Naive thymus-derived CD8-positive, alpha-beta T cell (primary cell): Measurements from ENCODE around the gene PHF3. TPM values are rescaled to one million over a fixed set of nuclear protein-coding genes. Genes with fewer than 3 reads are reported as not detected.

Source experiments
- ATAC-seq, 2 donors: fragments of 150-1000 bp; cut with Tn5 transposase in 1 of 2; sonication (Bioruptor Pico), chemical (Tn5 transposase) in 1 of 2; 1 replicate in 1 of 2; 2 replicates in 1 of 2; pipeline ENCODE4 v1.10.0; 2021; ENCODE audit warnings: mild to moderate bottlenecking in 2 of 2, moderate library complexity in 2 of 2
- POLR2A ChIA-PET: fragments of 350-600 bp; sonication (Branson Sonifier 250); formaldehyde crosslinking; loops from one replicate; lab custom pipeline; 2021; ENCODE audit warnings: antibody characterized with exemption; lab: Charles Lee
- DNase-seq, 10 donors: peaks; one replicate each; pipeline versions ENCODE4 v3.0.0 to v3.0.0-alpha.2; 2020 to 2022
- H3K27ac Mint-ChIP-seq, 10 donors: one replicate each; pipeline ENCODE4 v1.8.0; 2020 to 2022; ENCODE audit warnings: mild to moderate bottlenecking in 10 of 10, mixed read lengths in 10 of 10, moderate library complexity in 4 of 10, inconsistent platforms in 1 of 10
- H3K27me3 Mint-ChIP-seq, 5 donors: one replicate each; pipeline ENCODE4 v1.8.0; 2021 to 2022; ENCODE audit warnings: mixed read lengths in 5 of 5
- H3K36me3 Mint-ChIP-seq, 3 donors: one replicate each; pipeline ENCODE4 v1.8.0; 2020 to 2022; ENCODE audit warnings: mixed read lengths in 3 of 3, mild to moderate bottlenecking in 2 of 3, inconsistent platforms in 1 of 3
- H3K4me1 Mint-ChIP-seq, 4 donors: one replicate each; pipeline ENCODE4 v1.8.0; 2021 to 2022; ENCODE audit warnings: mixed read lengths in 4 of 4
- H3K4me3 Mint-ChIP-seq, 10 donors: one replicate each; pipeline ENCODE4 v1.8.0; 2020 to 2022; ENCODE audit warnings: mild to moderate bottlenecking in 10 of 10, mixed read lengths in 10 of 10, moderate library complexity in 6 of 10, inconsistent platforms in 1 of 10
- H3K9me3 Mint-ChIP-seq, 9 donors: one replicate each; pipeline ENCODE4 v1.8.0; 2020 to 2022; ENCODE audit warnings: mixed read lengths in 9 of 9, mild to moderate bottlenecking in 3 of 9, inconsistent platforms in 1 of 9, moderate library complexity in 1 of 9
- polyA plus RNA-seq, 3 donors: library from polyadenylated mRNA; unstranded; fragments of 300-500 nt; fragmentation: Illumina TruSeq; gene quantifications; one replicate each; pipeline ENCODE4 v1.2.3, GENCODE V29; 2021
- total RNA-seq, 8 experiments: library from RNA in 2 of 8; stranded (reverse) in 2 of 8; gene quantifications; one replicate each; pipeline ENCODE4 v1.2.3 and lab custom pipeline; 2021 to 2026

The PHF3 gene
- total and polyA plus RNA-seq, 5 experiments from 2014 or later: 23.7 to 118 (median 38.6) TPM

DNA sequence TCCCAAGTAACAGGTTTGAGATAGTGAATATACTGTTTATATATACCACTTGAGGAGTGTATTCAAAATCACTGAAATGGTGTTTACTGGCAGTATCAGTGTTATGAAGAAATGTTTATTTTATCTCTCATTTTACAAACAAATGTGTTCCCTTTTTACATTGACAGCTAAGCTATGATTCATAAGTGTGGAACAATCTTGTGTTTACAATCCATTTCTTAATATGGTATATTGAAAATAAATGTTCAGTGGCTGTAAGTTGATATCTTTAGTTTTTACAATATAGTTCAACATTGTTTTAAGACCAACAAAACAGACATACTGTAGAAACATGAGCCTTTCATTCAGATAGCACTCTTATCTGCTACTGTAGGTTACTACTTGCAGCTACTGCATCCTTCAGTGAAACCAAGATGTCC, 14.3 kb downstream of the PHF3 start:
- H3K27ac Mint-ChIP-seq: no peak overlapping the region
- POLR2A ChIA-PET: interaction anchor here (1.0 kb wide), 1 partner anchor 14 kb away, joined by 3 read pairs; the partner anchor contains the start of gene PHF3

DNA sequence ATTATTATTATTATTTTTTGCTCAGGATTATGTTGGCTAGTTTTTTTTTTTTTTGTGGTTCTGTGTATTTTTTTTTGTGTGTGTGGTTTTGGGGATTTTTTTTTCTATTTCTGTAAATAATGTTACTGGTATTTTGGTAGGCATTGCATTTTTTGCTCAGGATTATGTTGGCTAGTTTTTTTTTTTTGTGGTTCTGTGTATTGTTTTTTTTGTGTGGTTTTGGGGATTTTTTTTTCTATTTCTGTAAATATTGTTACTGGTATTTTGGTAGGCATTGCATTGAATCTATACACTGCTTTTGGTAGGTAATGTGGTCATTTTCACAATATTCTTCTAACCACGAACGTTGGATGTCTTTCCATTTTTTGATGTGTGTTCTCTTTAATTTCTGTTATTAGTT, 17.4 kb downstream of the PHF3 start:
- no peak for DNase-seq
- POLR2A ChIA-PET: no interaction called here
- no peaks in the 10 kb centered on the region for H3K9me3 Mint-ChIP-seq
- H3K27ac Mint-ChIP-seq: peak overlapping the region in 2 of 10 donors; percentile 10 to 68
- H3K27me3 Mint-ChIP-seq: no peaks in the 10 kb centered on the region
- peak overlapping the region in 9 of 10 donors; percentile 12 to 67 (median 44) for H3K4me3 Mint-ChIP-seq
- H3K4me1 Mint-ChIP-seq: peaks cover 43 to 92% (median 75%) of the 10 kb centered on the region in 4 donors
- peaks cover 0 to 29% (median 11%) of the 10 kb centered on the region in 3 donors for H3K36me3 Mint-ChIP-seq
- ATAC-seq: no peak

More for the DNA sequence above, 14.3 kb downstream of the PHF3 start:
- no peak for DNase-seq
- Mint-ChIP-seq H3K36me3 (peaks cover 0 to 40% (median 11%) of the 10 kb centered on the region in 3 donors), H3K4me3 (peak overlapping the region in 3 of 10 donors; percentile 3 to 45 (median 36)), H3K27me3 (no peaks in the 10 kb centered on the region), H3K9me3 (no peaks in the 10 kb centered on the region), H3K4me1 (peaks cover 29 to 88% (median 64%) of the 10 kb centered on the region in 4 donors)
- ATAC-seq: no peak

DNA sequence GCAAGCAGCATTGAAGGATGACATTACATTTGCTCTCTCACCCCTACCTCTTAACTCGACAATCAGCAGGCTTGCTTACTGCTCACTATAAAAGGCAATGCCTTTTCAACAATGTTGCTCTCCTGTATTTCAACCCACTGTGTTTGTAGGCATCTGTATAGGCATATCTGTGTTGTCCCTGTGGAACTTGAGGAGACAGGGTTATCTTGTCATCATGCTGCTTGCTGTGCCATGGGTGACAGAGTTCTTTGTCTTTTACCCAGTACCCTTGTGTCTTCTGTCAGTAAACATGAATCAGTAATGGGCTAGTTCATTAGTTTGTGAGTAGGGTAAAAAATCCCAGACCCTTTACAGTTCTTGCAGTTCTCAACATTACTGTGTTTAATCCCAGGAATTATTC, 25.2 kb downstream of the PHF3 start:
- no peaks in the 10 kb centered on the region for H3K27me3 Mint-ChIP-seq
- peaks cover 0 to 5% (median 0%) of the 10 kb centered on the region in 3 donors for H3K36me3 Mint-ChIP-seq
- H3K4me3 Mint-ChIP-seq: peak overlapping the region in 6 of 10 donors; percentile 5 to 69 (median 12)
- H3K4me1 Mint-ChIP-seq: peaks cover 50 to 91% (median 80%) of the 10 kb centered on the region in 4 donors
- peak overlapping the region in 3 of 10 donors; percentile 6 to 60 (median 22) for H3K27ac Mint-ChIP-seq
- POLR2A ChIA-PET: no interaction called here
- peak in 1 of 2 donors; percentile 21 for ATAC-seq
- no peak for DNase-seq
- H3K9me3 Mint-ChIP-seq: no peaks in the 10 kb centered on the region

DNA sequence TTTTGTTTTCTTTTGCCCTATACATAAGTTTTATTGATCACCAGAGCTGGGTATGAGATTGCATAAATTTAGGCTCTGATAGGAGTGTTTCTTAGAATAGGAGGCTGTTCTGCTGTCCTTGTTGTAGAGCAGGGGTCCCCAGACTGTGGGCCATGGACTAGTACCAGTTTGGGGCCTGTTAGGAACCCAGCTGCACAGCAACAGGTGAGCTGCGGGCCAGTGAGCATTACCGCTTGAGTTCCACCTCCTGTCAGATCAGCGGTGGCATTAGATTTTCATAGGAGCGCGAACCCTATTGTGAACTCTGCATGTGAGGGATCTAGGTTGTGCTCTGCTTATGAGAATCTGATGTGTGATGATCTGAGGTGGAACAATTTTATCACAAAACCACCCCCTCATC, 26.2 kb downstream of the PHF3 start:
- Mint-ChIP-seq H3K27me3 (no peaks in the 10 kb centered on the region), H3K9me3 (no peaks in the 10 kb centered on the region), H3K4me1 (peaks cover 45 to 90% (median 80%) of the 10 kb centered on the region in 4 donors), H3K4me3 (no peak overlapping the region), H3K27ac (peak overlapping the region in 5 of 10 donors; percentile 11 to 69 (median 49)), H3K36me3 (peaks cover 0 to 6% (median 0%) of the 10 kb centered on the region in 3 donors)
- DNase-seq: no peak
- no peak for ATAC-seq
- POLR2A ChIA-PET: interaction anchor here (0.6 kb wide), 1 partner anchor 62 kb away, joined by 3 read pairs; no protein-coding TSS in a partner anchor

DNA sequence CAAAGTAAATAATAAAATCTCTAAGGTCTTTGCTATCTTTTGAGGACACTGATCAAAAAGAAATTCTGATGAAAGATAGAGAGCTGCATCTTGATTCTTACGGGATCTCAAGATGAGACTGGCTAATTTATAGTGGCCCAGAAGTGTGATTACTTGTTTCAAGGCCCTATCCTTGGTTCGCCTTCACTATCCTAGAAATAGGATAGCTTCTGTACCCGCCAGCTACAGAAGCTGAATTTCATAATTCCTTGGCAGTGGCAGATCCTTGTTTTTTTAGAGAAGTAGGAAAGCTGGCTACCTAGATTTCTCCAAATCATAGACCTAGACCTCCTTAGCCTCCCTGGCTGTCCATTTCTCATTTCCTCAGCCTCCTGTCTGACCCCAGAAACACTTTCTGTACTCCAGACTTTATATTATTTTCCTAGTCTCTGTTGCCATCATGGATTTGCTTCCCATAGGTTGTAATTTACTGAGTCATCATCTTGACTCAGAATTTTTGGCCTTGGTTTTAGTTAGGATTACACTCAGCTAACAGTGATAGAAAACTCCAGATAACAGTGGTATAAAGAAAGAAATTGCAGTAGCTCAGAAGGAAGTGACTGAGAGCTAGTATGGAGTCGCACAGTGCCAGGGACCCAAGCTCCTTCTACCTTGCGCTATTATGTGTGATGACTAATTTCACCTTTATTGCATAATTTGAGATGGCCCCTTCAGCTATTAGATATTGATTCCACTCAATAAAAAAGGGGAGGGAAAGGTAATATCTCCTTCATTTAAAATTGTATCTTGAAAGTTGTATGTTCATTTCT, 27.7 kb downstream of the PHF3 start:
- no peaks in the 10 kb centered on the region for H3K27me3 Mint-ChIP-seq
- DNase-seq (no peak), ATAC-seq (peak; percentile 36 to 40)
- H3K27ac Mint-ChIP-seq: peak overlapping the region in 2 of 10 donors; percentile 15 to 36
- POLR2A ChIA-PET: interaction anchor here (0.8 kb wide), 1 partner anchor 26 kb away, joined by 3 read pairs; no protein-coding TSS in a partner anchor
- peak overlapping the region in 4 of 10 donors; percentile 1 to 50 (median 24) for H3K4me3 Mint-ChIP-seq
- peaks cover 0 to 16% (median 0%) of the 10 kb centered on the region in 3 donors for H3K36me3 Mint-ChIP-seq
- peaks cover 43 to 86% (median 77%) of the 10 kb centered on the region in 4 donors for H3K4me1 Mint-ChIP-seq
- no peaks in the 10 kb centered on the region for H3K9me3 Mint-ChIP-seq

DNA sequence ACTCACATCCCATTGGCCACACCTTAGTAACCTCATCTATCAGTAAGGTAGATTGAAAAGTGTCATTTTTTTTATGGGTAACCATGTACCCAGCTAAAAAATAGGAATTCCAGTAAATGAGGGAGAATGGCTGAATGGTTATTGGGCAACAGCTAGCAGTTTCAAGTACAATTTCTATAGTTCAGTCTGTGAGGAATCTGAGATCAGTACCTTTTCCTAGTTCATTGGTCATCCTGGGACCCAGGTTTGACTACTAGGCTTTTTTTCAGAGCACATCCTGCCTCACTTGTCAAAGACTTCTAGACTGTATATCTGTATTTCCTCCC, 28.3 kb downstream of the PHF3 start:
- ATAC-seq (peak in 1 of 2 donors; percentile 23), DNase-seq (no peak)
- POLR2A ChIA-PET: interaction anchor here (0.8 kb wide), 1 partner anchor 26 kb away, joined by 3 read pairs; no protein-coding TSS in a partner anchor
- Mint-ChIP-seq H3K4me1 (peaks cover 43 to 86% (median 77%) of the 10 kb centered on the region in 4 donors), H3K27me3 (no peaks in the 10 kb centered on the region), H3K4me3 (peak overlapping the region in 6 of 10 donors; percentile 1 to 66 (median 33)), H3K9me3 (no peaks in the 10 kb centered on the region), H3K36me3 (peaks cover 0 to 16% (median 0%) of the 10 kb centered on the region in 3 donors), H3K27ac (peak overlapping the region in 2 of 10 donors; percentile 36 to 40)

DNA sequence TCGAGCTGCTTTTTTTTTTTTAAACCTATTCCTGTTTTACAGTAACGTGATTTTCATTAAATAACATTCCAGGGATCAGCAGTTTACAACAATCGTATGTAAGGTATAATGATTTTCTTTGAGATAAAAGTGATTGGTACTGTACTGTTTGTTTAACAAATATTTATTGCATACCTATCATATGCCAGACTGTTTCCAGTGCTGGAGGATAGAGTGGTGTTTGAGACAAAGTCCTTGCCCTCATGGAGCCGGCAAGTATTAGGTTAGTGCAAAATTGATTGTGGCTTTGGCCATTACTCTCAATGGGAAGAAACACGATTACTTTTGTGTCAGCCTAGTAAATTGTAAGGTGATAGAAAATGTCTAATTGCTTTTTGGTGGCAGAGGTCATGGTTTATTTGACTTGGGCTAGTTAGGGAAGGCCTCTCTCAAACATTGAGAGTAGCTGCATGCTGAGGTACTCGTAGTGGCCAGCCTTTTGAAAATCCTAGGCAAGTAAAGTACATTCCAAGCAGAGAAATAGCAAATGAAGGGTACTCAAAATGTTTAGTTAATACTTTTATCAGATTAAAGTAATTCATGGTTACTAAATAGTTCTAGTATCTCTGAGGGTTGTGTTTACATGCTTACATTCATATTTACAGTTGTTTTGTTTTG, 35.6 kb downstream of the PHF3 start:
- Mint-ChIP-seq H3K36me3 (peaks cover 0 to 37% (median 6%) of the 10 kb centered on the region in 3 donors), H3K27ac (no peak overlapping the region), H3K9me3 (no peaks in the 10 kb centered on the region), H3K27me3 (no peaks in the 10 kb centered on the region), H3K4me1 (peaks cover 25 to 69% (median 62%) of the 10 kb centered on the region in 4 donors), H3K4me3 (no peak overlapping the region)
- ATAC-seq (no peak), DNase-seq (no peak)
- POLR2A ChIA-PET: interaction anchor here (1.7 kb wide), 1 partner anchor 36 kb away, joined by 3 read pairs; the partner anchor contains the start of gene PHF3

DNA sequence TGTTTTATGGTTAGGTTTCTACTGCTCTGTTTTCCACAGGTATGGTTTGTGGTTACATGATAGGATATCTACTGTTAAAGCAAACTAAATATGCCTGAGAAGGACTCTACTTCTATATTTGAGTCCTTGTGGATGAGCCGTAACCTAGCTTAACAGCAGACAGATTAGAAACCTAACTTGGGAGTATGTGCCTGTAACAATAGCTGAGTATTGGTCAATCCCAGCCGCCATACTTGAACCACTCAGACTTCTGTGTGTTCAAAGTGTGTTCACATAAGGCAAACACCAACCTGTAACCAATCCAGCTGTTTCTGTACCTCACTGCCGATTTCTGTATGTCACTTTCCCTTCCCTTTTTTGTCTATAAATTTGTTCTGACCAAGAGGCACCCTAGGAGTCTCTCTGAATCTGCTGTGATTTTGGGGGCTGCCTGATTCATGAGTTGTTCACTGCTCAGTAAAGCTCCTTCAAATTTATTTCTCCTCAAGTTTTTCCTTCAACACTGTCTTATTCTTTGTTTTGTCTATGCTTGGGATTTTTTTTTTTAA, 37.1 kb downstream of the PHF3 start:
- no peak for ATAC-seq
- POLR2A ChIA-PET: interaction anchor here (1.7 kb wide), 1 partner anchor 37 kb away, joined by 3 read pairs; the partner anchor contains the start of gene PHF3
- no peak overlapping the region for H3K4me3 Mint-ChIP-seq
- no peaks in the 10 kb centered on the region for H3K9me3 Mint-ChIP-seq
- peaks cover 17 to 58% (median 51%) of the 10 kb centered on the region in 4 donors for H3K4me1 Mint-ChIP-seq
- H3K27ac Mint-ChIP-seq: peak overlapping the region in 4 of 10 donors; percentile 17 to 64 (median 34)
- H3K36me3 Mint-ChIP-seq: peaks cover 0 to 33% (median 6%) of the 10 kb centered on the region in 3 donors
- H3K27me3 Mint-ChIP-seq: no peaks in the 10 kb centered on the region
- DNase-seq: no peak

DNA sequence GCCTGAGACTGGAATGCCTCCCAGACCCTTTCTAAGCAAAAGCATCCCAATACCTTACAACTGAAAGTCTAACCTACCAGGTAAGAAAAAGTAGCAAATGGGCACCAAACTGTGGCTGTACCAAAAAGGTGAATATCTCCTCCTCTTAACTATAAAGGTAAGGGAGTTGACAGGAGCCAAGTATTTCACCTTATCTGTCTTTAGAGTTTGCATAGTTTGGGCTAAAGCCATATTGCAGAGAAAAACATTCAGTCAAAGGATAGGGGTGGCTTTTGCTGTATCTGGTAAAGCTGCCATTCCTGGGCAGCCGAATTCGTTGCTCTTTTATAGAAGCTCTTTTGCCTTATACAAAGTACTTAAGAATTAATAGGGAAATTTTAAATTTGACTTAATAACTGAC, 38.1 kb downstream of the PHF3 start:
- H3K36me3 Mint-ChIP-seq: peaks cover 0 to 31% (median 6%) of the 10 kb centered on the region in 3 donors
- H3K9me3 Mint-ChIP-seq: no peaks in the 10 kb centered on the region
- peak overlapping the region in 1 of 10 donors; percentile 49 for H3K27ac Mint-ChIP-seq
- POLR2A ChIA-PET: no interaction called here
- no peak overlapping the region for H3K4me3 Mint-ChIP-seq
- H3K27me3 Mint-ChIP-seq: no peaks in the 10 kb centered on the region
- ATAC-seq (no peak), DNase-seq (no peak)
- peaks cover 17 to 54% (median 48%) of the 10 kb centered on the region in 4 donors for H3K4me1 Mint-ChIP-seq

DNA sequence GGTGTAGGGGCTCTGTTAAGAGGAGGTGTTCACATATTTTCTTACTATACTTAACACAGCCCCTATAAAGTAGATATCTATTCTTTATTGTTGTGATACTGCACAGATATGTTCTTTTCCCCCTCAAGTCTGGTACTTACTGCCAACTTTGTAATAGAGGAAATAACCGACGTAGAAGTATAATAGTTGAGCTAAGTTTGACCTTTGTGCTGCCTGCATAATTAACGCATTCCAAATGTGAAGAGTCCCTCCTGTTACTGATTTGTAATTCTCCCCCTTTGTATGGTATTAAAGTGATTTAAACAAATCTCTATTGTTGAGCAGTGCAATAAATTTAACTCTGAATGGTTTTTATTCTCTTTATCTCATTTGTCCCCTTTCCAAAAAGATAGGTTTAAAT, 39.0 kb downstream of the PHF3 start:
- Mint-ChIP-seq H3K4me3 (no peak overlapping the region), H3K27ac (peak overlapping the region in 1 of 10 donors; percentile 19), H3K9me3 (no peaks in the 10 kb centered on the region), H3K36me3 (peaks cover 0 to 33% (median 6%) of the 10 kb centered on the region in 3 donors), H3K4me1 (peaks cover 13 to 55% (median 49%) of the 10 kb centered on the region in 4 donors), H3K27me3 (no peaks in the 10 kb centered on the region)
- ATAC-seq (no peak), DNase-seq (no peak)
- POLR2A ChIA-PET: no interaction called here

DNA sequence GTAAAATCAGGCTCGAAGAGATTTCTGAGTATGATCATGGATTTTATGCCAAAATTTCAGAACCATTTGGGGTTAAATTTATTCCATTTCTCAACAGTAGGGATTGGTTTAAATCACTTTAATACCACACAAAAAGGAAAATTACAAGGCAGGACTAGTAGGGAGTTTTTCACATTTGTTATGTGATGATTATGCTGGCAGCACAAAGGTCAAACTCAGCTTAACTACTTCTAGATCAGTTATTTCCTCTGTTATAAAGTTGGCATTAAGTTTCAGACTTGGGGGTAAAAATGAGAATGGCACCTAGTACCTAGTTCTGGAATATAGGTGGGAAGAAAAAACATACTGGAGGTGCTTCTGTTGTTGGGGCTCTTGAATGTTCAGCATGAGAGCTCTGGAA, 39.5 kb downstream of the PHF3 start:
- POLR2A ChIA-PET: no interaction called here
- Mint-ChIP-seq H3K9me3 (no peaks in the 10 kb centered on the region), H3K27me3 (no peaks in the 10 kb centered on the region), H3K36me3 (peaks cover 0 to 36% (median 11%) of the 10 kb centered on the region in 3 donors), H3K4me3 (no peak overlapping the region), H3K27ac (no peak overlapping the region), H3K4me1 (peaks cover 12 to 56% (median 50%) of the 10 kb centered on the region in 4 donors)
- ATAC-seq: no peak
- DNase-seq: no peak

DNA sequence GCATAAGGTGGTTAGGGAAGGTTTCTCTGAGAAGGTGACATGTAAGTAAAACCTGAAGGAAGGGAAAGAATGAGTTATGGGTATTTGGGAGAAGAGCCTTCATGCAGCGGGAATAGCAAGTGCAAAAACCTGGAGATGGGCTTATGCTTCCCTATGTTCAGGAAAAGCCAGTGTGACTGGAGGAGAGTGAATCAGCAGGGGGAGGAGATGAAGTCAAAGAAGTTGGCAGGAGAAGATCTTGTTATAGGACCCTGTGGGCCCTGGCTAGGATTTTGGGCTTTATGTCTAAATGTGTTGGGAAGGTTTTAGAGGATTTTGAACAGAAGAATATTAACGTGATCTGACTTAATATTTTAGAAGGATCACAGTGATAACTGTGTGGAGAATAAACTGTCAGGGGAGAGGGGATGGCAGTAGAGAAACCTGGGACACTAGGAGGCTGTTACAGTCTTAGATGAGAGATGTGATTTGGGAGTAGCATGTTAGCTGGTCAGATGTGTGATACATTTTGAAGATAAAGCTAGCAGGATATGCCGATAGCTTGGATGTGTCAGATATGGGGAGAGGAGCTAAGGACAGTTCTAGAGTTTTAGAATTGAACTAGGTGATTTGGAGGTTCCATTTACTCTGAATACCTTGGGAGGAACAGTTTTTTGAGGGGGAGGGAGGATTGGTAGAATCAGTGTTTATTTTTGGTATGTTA, 41.0 kb downstream of the PHF3 start:
- ATAC-seq: no peak
- Mint-ChIP-seq H3K4me3 (no peak overlapping the region), H3K27ac (no peak overlapping the region), H3K27me3 (no peaks in the 10 kb centered on the region), H3K9me3 (no peaks in the 10 kb centered on the region), H3K36me3 (peaks cover 0 to 41% (median 18%) of the 10 kb centered on the region in 3 donors), H3K4me1 (peaks cover 19 to 56% (median 49%) of the 10 kb centered on the region in 4 donors)
- POLR2A ChIA-PET: no interaction called here
- DNase-seq: no peak
